GM19468 (cell line): ENCODE results near the gene ALPK3.

ENCODE experiments used
- ATAC-seq: cut with Tn5 transposase; IDR thresholded peaks from one replicate; pipeline ENCODE4 v1.9.1; 2021; ENCODE audit warnings: mild to moderate bottlenecking, moderate library complexity, moderate number of reproducible peaks; ENCODE audit not compliant: unreplicated experiment; ENCODE audit errors: extremely low read depth

Gene ALPK3

GRCh38 chr15:84913360-84913723 is 96.2 kb downstream of the ALPK3 start:
- no peak for ATAC-seq

DNA sequence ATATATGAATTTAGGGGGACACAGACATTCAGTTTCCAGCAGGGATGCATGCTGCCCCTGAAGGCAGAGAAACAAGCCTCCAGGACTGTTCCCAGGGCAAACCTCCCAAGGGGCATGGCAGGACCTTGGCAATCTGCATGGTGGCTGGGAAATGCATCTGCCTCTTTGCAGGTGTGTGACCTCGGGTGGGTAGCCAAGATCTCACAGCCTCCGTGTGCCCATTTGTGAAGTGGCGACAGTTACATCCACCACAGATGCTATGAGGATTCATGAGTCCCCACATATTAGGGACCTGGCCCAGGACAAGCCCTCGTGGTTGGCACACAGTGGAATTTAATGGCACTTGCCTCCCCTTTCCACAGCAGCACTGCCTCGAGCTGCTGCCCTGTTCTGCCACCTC is 97.2 kb downstream of the ALPK3 start:
- no peak for ATAC-seq

DNA sequence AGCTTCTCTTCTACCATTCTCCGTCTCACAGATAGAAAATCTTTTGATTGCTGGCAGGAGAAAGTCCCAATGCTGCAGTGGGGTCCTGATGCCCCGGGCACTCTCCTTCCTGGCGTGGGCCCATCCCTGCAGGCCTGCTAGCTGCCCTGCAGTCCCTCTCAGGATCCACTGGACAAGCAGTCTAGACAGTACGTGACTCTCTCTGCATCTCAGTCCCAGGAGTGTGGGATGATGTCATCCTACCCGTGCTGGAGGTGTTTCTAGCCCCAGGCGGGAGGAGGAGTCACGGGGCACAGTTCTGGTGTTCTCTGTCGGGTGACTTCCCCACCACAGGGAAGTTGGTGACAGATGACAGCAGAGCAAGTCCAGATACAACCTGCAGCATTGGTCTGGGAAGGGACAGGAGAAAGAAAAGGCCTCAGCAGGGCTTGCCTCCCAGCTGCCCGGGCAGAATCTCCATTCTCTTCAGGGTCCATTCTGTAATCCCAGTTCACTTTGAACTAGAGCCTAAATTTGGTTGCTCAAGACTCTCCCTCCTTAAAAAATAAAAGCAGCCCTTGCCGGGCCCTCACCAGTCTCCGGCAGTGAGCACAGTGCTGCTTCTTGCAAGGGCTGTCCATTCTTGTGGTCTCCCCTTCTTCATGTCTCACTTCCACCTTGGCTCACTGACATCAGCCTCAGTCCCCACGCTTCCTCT is 97.9 kb downstream of the ALPK3 start:
- ATAC-seq, result peak; percentile 68

GRCh38 chr15:84915606-84915958 is 98.4 kb downstream of the ALPK3 start:
- no peak for ATAC-seq

DNA sequence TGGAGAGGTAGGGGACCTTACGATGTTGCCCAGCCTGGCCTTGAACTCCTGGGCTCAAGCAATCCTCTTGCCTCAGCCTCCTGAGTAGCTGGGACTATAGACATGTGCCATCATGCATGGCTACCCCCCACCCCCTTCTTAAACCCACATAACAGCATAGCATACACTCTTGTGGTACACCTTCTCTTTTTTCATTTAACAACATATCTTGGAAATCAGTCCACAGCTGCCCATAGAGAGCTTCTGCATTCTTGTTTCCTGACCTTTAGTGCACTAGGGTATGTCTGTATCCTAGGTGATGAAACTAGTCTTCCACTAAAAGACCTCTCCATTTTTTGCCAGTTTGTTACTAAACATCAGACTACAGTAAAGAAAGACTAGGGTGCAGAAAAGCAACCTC is 100.3 kb downstream of the ALPK3 start:
- ATAC-seq, result no peak

DNA sequence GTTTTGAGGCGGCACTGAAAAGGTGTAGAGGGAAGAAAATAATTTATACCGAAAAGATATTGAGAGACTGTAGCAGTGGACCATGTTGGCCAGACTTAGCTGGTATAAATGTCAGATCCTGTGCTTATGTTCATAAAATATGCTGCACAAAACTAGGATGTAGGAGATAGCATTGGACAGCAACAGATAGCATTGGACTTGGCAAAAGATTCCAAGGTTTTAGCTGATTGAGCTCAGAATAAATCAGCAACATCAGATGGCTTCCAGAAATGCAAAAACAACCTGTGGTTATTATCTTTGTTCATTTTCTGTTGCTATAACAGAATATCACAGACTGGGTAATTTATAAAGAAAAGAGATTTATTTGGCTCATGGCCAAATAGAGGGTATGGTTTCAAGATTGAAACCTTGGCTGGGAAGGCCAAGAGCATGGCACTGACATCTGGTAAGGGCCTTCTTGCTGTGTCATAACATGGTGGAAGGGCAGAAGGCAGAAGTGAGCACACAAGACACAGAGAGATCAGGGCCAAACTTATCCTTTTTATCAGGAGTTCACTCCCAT is 102.0 kb downstream of the ALPK3 start:
- no peak for ATAC-seq

DNA sequence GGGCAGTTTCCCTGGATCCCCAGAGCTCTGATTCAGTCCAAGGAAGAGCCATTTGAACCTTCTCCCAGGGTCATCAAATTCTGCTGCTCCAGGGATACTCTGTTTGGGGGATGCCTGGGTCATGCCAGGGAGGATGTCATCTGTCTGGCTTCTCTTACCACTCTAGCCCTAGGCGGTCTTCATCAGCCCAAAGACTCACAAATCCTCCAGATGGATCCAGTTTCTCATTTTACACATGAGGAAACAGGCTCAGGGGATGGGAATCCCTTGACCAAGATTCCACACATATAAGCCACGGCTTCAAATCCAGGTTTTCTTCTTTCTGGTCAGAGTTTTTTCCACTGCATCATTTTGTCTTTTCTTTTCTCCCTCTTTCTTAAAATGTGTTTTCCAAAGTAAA is 104.0 kb downstream of the ALPK3 start:
- ATAC-seq, result no peak

- ATAC-seq, result no peak
Observed at GRCh38 chr15:84922530-84922929, 105.4 kb downstream of the ALPK3 start.
